CD14-positive monocyte (primary cell): ENCODE data around the gene SELPLG. TPM values are rescaled to one million over a fixed set of nuclear protein-coding genes. Genes with fewer than 3 reads are reported as not detected.

ENCODE experiments used
- DNase-seq, 3 donors: peaks; one replicate each; pipeline ENCODE4 v3.0.0-alpha.2; 2011 to 2022
- H2AFZ ChIP-seq: 2 replicates; pipeline ENCODE4 v1.6.0; 2012; ENCODE audit warnings: mild to moderate bottlenecking, low read depth, low read length, inconsistent platforms; ENCODE audit not compliant: insufficient read depth, poor library complexity, severe bottlenecking
- H3K27ac ChIP-seq, 2 donors: 1 replicate in 1 of 2; 2 replicates in 1 of 2; pipeline ENCODE4 v1.5.1; 2012 to 2013; ENCODE audit warnings: low read length in 2 of 2, control low read depth in 1 of 2, inconsistent platforms in 1 of 2, low read depth in 1 of 2, mild to moderate bottlenecking in 1 of 2
- H3K27me3 ChIP-seq, 2 donors: one replicate each; pipeline versions ENCODE4 v1.6.0 to v1.6.1; 2011 to 2013; ENCODE audit warnings: low read length in 2 of 2; ENCODE audit not compliant: control insufficient read depth in 2 of 2, insufficient read depth in 2 of 2
- H3K36me3 ChIP-seq, 2 donors: replicated peaks in 1 of 2; 1 replicate in 1 of 2; 2 replicates in 1 of 2; pipeline versions ENCODE4 v1.5.1 to v1.6.1; 2012 to 2013; ENCODE audit warnings: low read length in 2 of 2, control low read depth in 1 of 2, inconsistent platforms in 1 of 2, mild to moderate bottlenecking in 1 of 2; ENCODE audit not compliant: insufficient read depth in 2 of 2, control insufficient read depth in 1 of 2
- H3K4me1 ChIP-seq, 2 donors: 1 replicate in 1 of 2; 2 replicates in 1 of 2; pipeline versions ENCODE4 v1.5.1 to v1.6.1; 2012 to 2013; ENCODE audit warnings: low read length in 2 of 2, control low read depth in 1 of 2, inconsistent platforms in 1 of 2, mild to moderate bottlenecking in 1 of 2, moderate library complexity in 1 of 2; ENCODE audit not compliant: insufficient read depth in 2 of 2, control insufficient read depth in 1 of 2
- H3K4me2 ChIP-seq: replicated peaks from 2 replicates; pipeline ENCODE3; 2012; ENCODE audit warnings: low read length, moderate library complexity, mild to moderate bottlenecking; ENCODE audit not compliant: poor library complexity, severe bottlenecking; ENCODE audit errors: extremely low read depth
- H3K4me3 ChIP-seq, 3 experiments: fragments of 200-600 bp in 1 of 3; sonication (generic) in 1 of 3; replicated peaks in 1 of 3; 1 replicate in 2 of 3; 2 replicates in 1 of 3; pipeline ENCODE4 v1.5.1; 2011 to 2013; ENCODE audit warnings: low read length in 3 of 3, mild to moderate bottlenecking in 3 of 3, control low read depth in 2 of 3, low read depth in 2 of 3, inconsistent platforms in 1 of 3, moderate library complexity in 1 of 3
- H3K79me2 ChIP-seq: 2 replicates; pipeline ENCODE4 v1.6.0; 2012; ENCODE audit warnings: mild to moderate bottlenecking, control low read depth, inconsistent platforms, low read length, moderate library complexity; ENCODE audit not compliant: insufficient read depth
- H3K9ac ChIP-seq: 2 replicates; pipeline ENCODE4 v1.6.0; 2017; ENCODE audit warnings: low read length, mild to moderate bottlenecking; ENCODE audit not compliant: insufficient read depth, poor library complexity, severe bottlenecking
- H3K9me3 ChIP-seq, 2 donors: replicated peaks in 1 of 2; 1 replicate in 1 of 2; 2 replicates in 1 of 2; pipeline versions ENCODE4 v1.5.1 to v1.6.1; 2012 to 2013; ENCODE audit warnings: low read length in 2 of 2, control low read depth in 1 of 2; ENCODE audit not compliant: control insufficient read depth in 1 of 2, insufficient read depth in 1 of 2
- H4K20me1 ChIP-seq: 2 replicates; pipeline ENCODE4 v1.6.0; 2012; ENCODE audit warnings: mild to moderate bottlenecking, low read length, control low read depth, moderate library complexity; ENCODE audit not compliant: insufficient read depth
- H3K27ac Mint-ChIP-seq, 7 donors: one replicate each; pipeline ENCODE4 v1.8.0; 2020; ENCODE audit warnings: mild to moderate bottlenecking in 7 of 7, mixed read lengths in 7 of 7, moderate library complexity in 6 of 7, inconsistent platforms in 2 of 7
- H3K27me3 Mint-ChIP-seq, 3 donors: one replicate each; pipeline ENCODE4 v1.8.0; 2021 to 2022; ENCODE audit warnings: low read depth in 3 of 3, mild to moderate bottlenecking in 3 of 3, mixed read lengths in 3 of 3, moderate library complexity in 3 of 3, inconsistent platforms in 1 of 3
- H3K36me3 Mint-ChIP-seq, 2 donors: one replicate each; pipeline ENCODE4 v1.8.0; 2020; ENCODE audit warnings: mixed read lengths in 2 of 2, inconsistent platforms in 1 of 2, mild to moderate bottlenecking in 1 of 2
- H3K4me1 Mint-ChIP-seq: one replicate; pipeline ENCODE4 v1.8.0; 2020; ENCODE audit warnings: mild to moderate bottlenecking, mixed read lengths
- H3K4me3 Mint-ChIP-seq, 2 donors: one replicate each; pipeline ENCODE4 v1.8.0; 2020; ENCODE audit warnings: mild to moderate bottlenecking in 2 of 2, mixed read lengths in 2 of 2, moderate library complexity in 1 of 2
- H3K9me3 Mint-ChIP-seq, 7 donors: one replicate each; pipeline ENCODE4 v1.8.0; 2020 to 2022; ENCODE audit warnings: mixed read lengths in 7 of 7, mild to moderate bottlenecking in 6 of 7, moderate library complexity in 6 of 7, inconsistent platforms in 2 of 7
- CTCF ChIP-seq: fragments of 200-600 bp; IDR thresholded peaks from one replicate; pipeline ENCODE4 v1.8.0; 2022; ENCODE audit warnings: antibody characterized with exemption, mild to moderate bottlenecking
- WGBS: methylation state at CpG from one replicate; pipeline ENCODE4 v1.1.5; 2013; ENCODE audit warnings: missing lambda C conversion rate; ENCODE audit not compliant: insufficient coverage; 5-methylcytosine and 5-hydroxymethylcytosine counted together
- intact Hi-C, 2 donors: fragments of 100-400 bp; cut with micrococcal nuclease; formaldehyde crosslinking; loops; one replicate each; pipeline versions ENCODE4 v1.15.0 to v1.15.1; 2023
- polyA plus RNA-seq, 3 donors: library from polyadenylated mRNA; depleted of rRNA in 1 of 3; unstranded in 2 of 3; stranded (reverse) in 1 of 3; fragments of 300-500 nt in 2 of 3; fragments of >200 nt in 1 of 3; fragmentation: Illumina TruSeq in 2 of 3; gene quantifications; 1 replicate in 2 of 3; 2 replicates in 1 of 3; pipeline ENCODE4 v1.2.3, GENCODE V29; 2012 to 2021

Gene SELPLG
- polyA plus RNA-seq, 3 donors: 193 to 349 (median 247) TPM

- peaks cover 0 to 2% (median 0%) of the 10 kb centered on the region in 7 donors for H3K9me3 Mint-ChIP-seq
These were observed 10.5 kb upstream of the SELPLG start for GRCh38 chr12:108643941-108644810.

More at GRCh38 chr12:108643941-108644810, 10.5 kb upstream of the SELPLG start:
- Histone ChIP-seq H3K36me3 (peaks cover 49 to 56% of the 10 kb centered on the region in 2 donors), H3K9ac (no peak overlapping the region), H2AFZ (no peak overlapping the region), H3K27me3 (no peaks in the 10 kb centered on the region), H3K4me3 (no peak overlapping the region), H3K4me1 (peaks cover 8 to 10% of the 10 kb centered on the region in 2 donors), H3K79me2 (no peaks in the 10 kb centered on the region), H3K9me3 (no peaks in the 10 kb centered on the region), H3K27ac (peak overlapping the region in 1 of 2 donors; percentile 42), H4K20me1 (peaks cover 22% of the 10 kb centered on the region), H3K4me2 (no peak overlapping the region)
- DNase-seq: no peak
- H3K4me1 Mint-ChIP-seq: peaks cover 29% of the 10 kb centered on the region
- 72% methylated on average over 10 of the region's 18 CpGs for WGBS
- peaks cover 51 to 55% of the 10 kb centered on the region in 2 donors for H3K36me3 Mint-ChIP-seq
- H3K27me3 Mint-ChIP-seq: peaks cover 0 to 2% (median 0%) of the 10 kb centered on the region in 3 donors
- no peak for TF ChIP-seq CTCF
- intact Hi-C loops: no loop called here
- H3K4me3 Mint-ChIP-seq: no peak overlapping the region
- H3K27ac Mint-ChIP-seq: peak overlapping the region in 6 of 7 donors; percentile 12 to 75 (median 66)
